Skin epidermis (tissue), 12 donors: ENCODE data around the gene BHLHA9.
"Not testable (repeated sequence)": the region's sequence is repeated elsewhere in the genome, so short reads cannot be mapped to it uniquely, and the experiment has no call there.

Experiments
- H3K27ac ChIP-seq, 21 experiments: fragments of 200-600 bp; sonication (generic) in 11 of 21; one replicate each; pipeline ENCODE4 v1.5.0; 2020; ENCODE audit warnings: mild to moderate bottlenecking in 3 of 21, inconsistent platforms in 2 of 21, moderate library complexity in 2 of 21
- H3K4me3 ChIP-seq, 7 experiments: fragments of 200-600 bp; sonication (generic) in 2 of 7; one replicate each; pipeline ENCODE4 v1.5.0; 2020; ENCODE audit warnings: inconsistent platforms in 2 of 7, mild to moderate bottlenecking in 2 of 7, moderate library complexity in 1 of 7

Gene BHLHA9

GRCh38 chr17:1270210-1271029 is at the start of gene BHLHA9:
Gene BHLHA9, plus strand, starts transcription at chr17:1270444. Its CDS starts 120 bp downstream, at chr17:1270564.
- Histone ChIP-seq H3K4me3 (no peak within 1 kb of the TSS), H3K27ac (no peak within 1 kb of the TSS)

GRCh38 chr17:1221209-1221608 is 49.0 kb upstream of the BHLHA9 start:
- H3K4me3 ChIP-seq, result no peak overlapping the region
- peak overlapping the region in 1 of 21 experiments; percentile 0 for H3K27ac ChIP-seq

- H3K27ac ChIP-seq, result no peak overlapping the region
- no peak overlapping the region for H3K4me3 ChIP-seq
Measured at GRCh38 chr17:1222321-1222720, 47.9 kb upstream of the BHLHA9 start.

GRCh38 chr17:1223662-1224061 is 46.6 kb upstream of the BHLHA9 start:
- H3K27ac ChIP-seq, result no peak overlapping the region

GRCh38 chr17:1224330-1224729 is 45.9 kb upstream of the BHLHA9 start:
- Histone ChIP-seq H3K4me3 (no peak overlapping the region), H3K27ac (no peak overlapping the region)

More at GRCh38 chr17:1223662-1224061, 46.6 kb upstream of the BHLHA9 start:
- no peak overlapping the region for H3K4me3 ChIP-seq

- no peak overlapping the region for H3K27ac ChIP-seq
- no peak overlapping the region for H3K4me3 ChIP-seq
Measured at GRCh38 chr17:1226308-1226707, 43.9 kb upstream of the BHLHA9 start.

GRCh38 chr17:1227365-1227764 is 42.9 kb upstream of the BHLHA9 start:
- peak overlapping the region in 5 of 7 experiments; percentile 41 to 59 (median 52) for H3K4me3 ChIP-seq

GRCh38 chr17:1227917-1228780 is 42.1 kb upstream of the BHLHA9 start:
- H3K27ac ChIP-seq, result peak overlapping the region in 19 of 21 experiments; percentile 9 to 85 (median 70)
- H3K4me3 ChIP-seq, result peak overlapping the region; percentile 26 to 59 (median 52)

More at GRCh38 chr17:1227365-1227764, 42.9 kb upstream of the BHLHA9 start:
- peak overlapping the region in 3 of 21 experiments; percentile 72 to 85 (median 75) for H3K27ac ChIP-seq

GRCh38 chr17:1228781-1229348 is 41.4 kb upstream of the BHLHA9 start:
- H3K27ac ChIP-seq, result peak overlapping the region in 20 of 21 experiments; percentile 17 to 85 (median 70)
- H3K4me3 ChIP-seq, result peak overlapping the region; percentile 26 to 59 (median 52)

GRCh38 chr17:1229349-1229899 is 40.8 kb upstream of the BHLHA9 start:
- peak overlapping the region; percentile 26 to 59 (median 52) for H3K4me3 ChIP-seq
- peak overlapping the region; percentile 14 to 85 (median 70) for H3K27ac ChIP-seq

- H3K4me3 ChIP-seq, result peak overlapping the region; percentile 26 to 59 (median 52)
- peak overlapping the region in 15 of 21 experiments; percentile 14 to 85 (median 72) for H3K27ac ChIP-seq
Measured at GRCh38 chr17:1229900-1230501, 40.2 kb upstream of the BHLHA9 start.

- Histone ChIP-seq H3K27ac (peak overlapping the region in 6 of 21 experiments; percentile 2 to 71 (median 32)), H3K4me3 (no peak overlapping the region)
Measured at GRCh38 chr17:1231456-1231855, 38.8 kb upstream of the BHLHA9 start.

GRCh38 chr17:1232331-1232730 is 37.9 kb upstream of the BHLHA9 start:
- Histone ChIP-seq H3K4me3 (no peak overlapping the region), H3K27ac (peak overlapping the region in 3 of 21 experiments; percentile 38 to 71 (median 51))

- Histone ChIP-seq H3K27ac (peak overlapping the region in 1 of 21 experiments; percentile 71), H3K4me3 (no peak overlapping the region)
Measured at GRCh38 chr17:1232786-1233185, 37.5 kb upstream of the BHLHA9 start.

- no peak overlapping the region for H3K4me3 ChIP-seq
- no peak overlapping the region for H3K27ac ChIP-seq
Measured at GRCh38 chr17:1234455-1234854, 35.8 kb upstream of the BHLHA9 start.

- H3K4me3 ChIP-seq, result no peak overlapping the region
- H3K27ac ChIP-seq, result no peak overlapping the region
Measured at GRCh38 chr17:1237471-1237870, 32.8 kb upstream of the BHLHA9 start.

- no peak overlapping the region for H3K27ac ChIP-seq
- no peak overlapping the region for H3K4me3 ChIP-seq
Measured at GRCh38 chr17:1239210-1239609, 31.0 kb upstream of the BHLHA9 start.

GRCh38 chr17:1240426-1240825 is 29.8 kb upstream of the BHLHA9 start:
- not testable (repeated sequence) for H3K4me3 ChIP-seq, H3K27ac ChIP-seq

- Histone ChIP-seq H3K27ac (peak overlapping the region in 1 of 21 experiments; percentile 34), H3K4me3 (no peak overlapping the region)
Measured at GRCh38 chr17:1241929-1242328, 28.3 kb upstream of the BHLHA9 start.
